T47D (cell line): ENCODE data around the gene TPSAB1.
"Not testable (repeated sequence)": the region's sequence is repeated elsewhere in the genome, so short reads cannot be mapped to it uniquely, and the experiment has no call there.

ENCODE experiments used
- DNase-seq, 2 experiments: peaks; one replicate each; pipeline versions ENCODE4 v3.0.0 to v3.0.0-alpha.2; 2011 to 2012; ENCODE audit warnings: low read depth in 1 of 2, low spot score in 1 of 2
- JUND ChIP-seq: IDR thresholded peaks from 2 replicates; pipeline ENCODE4 v1.6.1; 2012; ENCODE audit warnings: low read depth
- in situ Hi-C: cut with HindIII; loops from 2 replicates; pipeline ENCODE4 v1.10.0; 2016; ENCODE audit warnings: low sequenced_read_pairs, low pct_unique_long_range_greater_than_20kb

TPSAB1 gene

DNA sequence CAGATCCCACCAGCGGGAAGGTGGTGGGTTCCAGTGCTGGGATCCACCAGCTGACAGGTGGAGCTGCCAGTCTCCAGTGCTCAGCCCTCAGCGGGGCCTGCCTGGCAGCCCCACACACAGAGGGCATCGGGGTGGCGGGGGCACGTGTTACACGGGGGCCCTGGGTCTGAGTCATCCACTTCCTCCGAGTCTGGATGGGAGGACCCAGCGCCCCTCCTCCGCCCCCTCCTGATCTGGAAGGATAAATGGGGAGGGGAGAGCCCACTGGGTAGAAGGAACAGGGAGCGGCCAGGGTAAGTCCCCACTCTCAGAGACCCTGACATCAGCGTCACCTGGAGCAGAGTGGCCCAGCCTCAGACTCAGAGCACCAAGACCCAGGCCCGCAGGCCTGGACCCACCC is at the start of gene TPSAB1:
Gene TPSAB1, plus strand, starts transcription at position 270 of the 400 bp plus-strand sequence. CDS start 234 bp downstream, outside the sequence.
- DNase-seq, in situ Hi-C loops: not testable (repeated sequence)

GRCh38 chr16:1190789-1191188 is 49.7 kb upstream of the TPSAB1 start:
- in situ Hi-C loops: not testable (repeated sequence)

GRCh38 chr16:1192384-1193073 is 48.0 kb upstream of the TPSAB1 start:
- DNase-seq: peak in 1 of 2 experiments; percentile 73
- TF ChIP-seq JUND: no peak
- in situ Hi-C loops: no loop called here

More at GRCh38 chr16:1190789-1191188, 49.7 kb upstream of the TPSAB1 start:
- not testable (repeated sequence) for DNase-seq

GRCh38 chr16:1193143-1193824 is 47.2 kb upstream of the TPSAB1 start:
- peak in 1 of 2 experiments; percentile 89 for DNase-seq
- in situ Hi-C loops: no loop called here
- TF ChIP-seq JUND: no peak

- TF ChIP-seq JUND: no peak
- no peak for DNase-seq
- in situ Hi-C loops: no loop called here
These were observed 46.5 kb upstream of the TPSAB1 start for GRCh38 chr16:1193825-1194581.

DNA sequence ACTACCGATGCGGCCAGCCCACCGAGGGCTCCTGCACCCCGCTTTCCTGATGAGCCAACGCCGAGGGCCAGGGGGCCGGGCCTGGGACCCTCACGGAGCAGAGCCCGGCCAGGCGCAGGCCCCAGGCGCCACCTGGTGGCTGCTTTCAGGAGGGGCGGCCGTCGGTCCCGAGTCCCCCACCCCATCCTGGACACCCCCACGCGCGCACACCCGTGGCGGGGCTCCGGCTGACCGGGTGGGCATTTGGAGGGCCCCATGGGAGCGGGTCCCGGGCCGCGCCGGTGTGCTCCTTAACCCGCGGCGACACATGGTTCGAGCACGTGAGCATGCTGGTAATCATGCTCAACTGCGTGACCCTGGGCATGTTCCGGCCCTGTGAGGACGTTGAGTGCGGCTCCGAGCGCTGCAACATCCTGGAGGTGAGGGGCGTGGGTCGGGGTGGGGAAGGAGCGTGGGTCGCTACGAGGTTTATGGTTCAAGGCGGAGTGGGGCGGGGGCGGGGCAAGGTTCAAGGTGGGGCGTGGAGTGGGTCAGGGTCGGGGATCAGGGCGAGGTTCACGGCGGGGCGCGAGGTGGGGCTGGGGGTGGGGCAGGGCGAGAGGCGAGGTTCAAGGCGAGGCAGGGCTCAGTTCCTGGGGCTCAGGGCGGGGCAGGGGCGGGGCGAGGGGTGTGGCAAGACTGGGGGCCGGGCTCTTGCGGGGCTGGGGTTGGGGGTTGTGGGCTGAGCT is 45.7 kb upstream of the TPSAB1 start:
- DNase-seq: no peak
- no peak for TF ChIP-seq JUND
- in situ Hi-C loops: no loop called here

DNA sequence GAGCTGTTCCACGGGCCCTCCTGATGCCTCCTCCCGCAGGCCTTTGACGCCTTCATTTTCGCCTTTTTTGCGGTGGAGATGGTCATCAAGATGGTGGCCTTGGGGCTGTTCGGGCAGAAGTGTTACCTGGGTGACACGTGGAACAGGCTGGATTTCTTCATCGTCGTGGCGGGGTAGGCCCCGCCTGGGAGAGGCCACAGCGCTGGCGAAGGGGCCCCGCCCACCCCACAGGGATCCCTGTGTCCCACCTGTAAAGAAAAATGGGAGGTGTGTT is 45.2 kb upstream of the TPSAB1 start:
- no peak for TF ChIP-seq JUND
- peak in 1 of 2 experiments; percentile 51 for DNase-seq
- in situ Hi-C loops: no loop called here

DNA sequence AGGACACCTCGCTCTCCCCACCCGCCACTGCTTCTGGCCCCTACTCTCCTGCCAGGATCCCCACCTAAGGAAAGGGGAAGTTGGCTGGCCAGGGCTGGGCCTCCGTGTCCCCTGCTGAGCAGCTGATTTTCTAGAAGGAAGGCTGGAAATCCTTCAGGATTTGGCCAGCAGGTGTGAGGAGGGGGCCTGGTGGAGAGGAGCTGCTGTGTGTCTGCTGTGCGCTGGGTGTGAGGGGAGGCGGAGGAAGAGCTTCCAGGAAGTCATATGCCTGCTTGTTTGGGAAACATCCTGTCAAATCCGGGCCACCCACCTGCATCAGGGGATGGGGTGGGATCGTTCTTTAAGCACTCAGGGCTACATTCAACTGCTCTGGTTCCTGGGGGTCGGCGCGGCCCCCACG is 44.0 kb upstream of the TPSAB1 start:
- no peak for TF ChIP-seq JUND
- no peak for DNase-seq
- in situ Hi-C loops: no loop called here

GRCh38 chr16:1197237-1197866 is 43.2 kb upstream of the TPSAB1 start:
- in situ Hi-C loops: no loop called here

GRCh38 chr16:1198194-1198593 is 42.3 kb upstream of the TPSAB1 start:
- in situ Hi-C loops: no loop called here
- no peak for TF ChIP-seq JUND
- DNase-seq: no peak

More at GRCh38 chr16:1197237-1197866, 43.2 kb upstream of the TPSAB1 start:
- TF ChIP-seq JUND: no peak
- DNase-seq: no peak

- in situ Hi-C loops: not testable (repeated sequence)
- peak in 1 of 2 experiments; percentile 74 for DNase-seq
These were observed 41.7 kb upstream of the TPSAB1 start for GRCh38 chr16:1198671-1199346.
